HG03558 (cell line): Measurements from ENCODE around the gene CD79A.
A peak's percentile ranks its signal among the peaks of the same experiment; 100 is the strongest.

ENCODE experiments used
- ATAC-seq: cut with Tn5 transposase; IDR thresholded peaks from one replicate; pipeline ENCODE4 v1.9.1; 2021; ENCODE audit warnings: moderate number of reproducible peaks; ENCODE audit not compliant: unreplicated experiment; ENCODE audit errors: extremely low read depth

Gene CD79A

DNA sequence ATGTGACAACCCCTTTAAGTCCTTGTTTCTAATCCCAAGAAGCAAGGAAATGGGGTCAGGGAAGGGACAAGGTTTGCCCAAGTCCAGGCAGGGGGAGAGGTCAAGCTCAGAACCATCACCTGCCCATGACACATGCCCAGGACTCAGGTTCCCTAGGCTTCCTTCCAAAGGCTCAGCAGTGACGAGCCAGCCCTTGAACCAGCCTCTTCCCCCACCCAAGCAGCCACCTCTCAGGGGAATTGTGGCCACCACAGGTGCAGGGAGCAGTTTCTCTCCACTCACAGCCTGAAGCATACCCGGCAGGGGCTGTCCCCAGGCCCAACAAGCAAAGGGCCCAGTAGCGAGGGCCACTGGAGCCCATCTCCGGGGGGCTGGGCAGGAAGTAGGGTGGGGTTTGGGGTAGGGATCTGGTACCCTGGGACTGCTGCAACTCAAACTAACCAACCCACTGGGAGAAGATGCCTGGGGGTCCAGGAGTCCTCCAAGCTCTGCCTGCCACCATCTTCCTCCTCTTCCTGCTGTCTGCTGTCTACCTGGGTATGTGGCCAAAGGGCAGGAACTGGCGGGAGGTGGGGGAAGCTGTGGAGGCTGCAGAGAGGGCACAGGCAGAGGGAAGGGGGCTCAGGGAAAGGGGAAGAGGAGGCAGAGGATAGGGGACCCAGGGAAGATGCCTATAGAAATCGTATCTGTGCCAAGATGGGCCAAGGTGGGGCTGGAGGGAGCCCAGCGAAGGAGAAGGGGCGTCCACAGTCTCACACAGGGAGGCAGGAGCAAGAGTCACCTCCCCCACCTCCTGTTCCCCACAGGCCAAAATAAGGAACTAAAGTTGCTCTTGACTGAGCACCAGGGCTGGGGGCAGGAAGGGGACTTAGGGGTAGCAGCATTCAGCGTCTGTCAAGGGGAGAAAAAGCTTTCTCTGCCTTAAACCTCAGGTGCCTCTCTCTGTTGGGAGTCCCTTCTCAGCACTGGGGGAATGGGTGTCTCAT is at the start of gene CD79A:
CD79A (plus strand) TSS at position 433 of the 986 bp plus-strand sequence; CDS start at position 459, 26 bp downstream.
- ATAC-seq, result peak; percentile 59

GRCh38 chr19:41837981-41838708 is 38.9 kb upstream of the CD79A start:
- no peak for ATAC-seq

DNA sequence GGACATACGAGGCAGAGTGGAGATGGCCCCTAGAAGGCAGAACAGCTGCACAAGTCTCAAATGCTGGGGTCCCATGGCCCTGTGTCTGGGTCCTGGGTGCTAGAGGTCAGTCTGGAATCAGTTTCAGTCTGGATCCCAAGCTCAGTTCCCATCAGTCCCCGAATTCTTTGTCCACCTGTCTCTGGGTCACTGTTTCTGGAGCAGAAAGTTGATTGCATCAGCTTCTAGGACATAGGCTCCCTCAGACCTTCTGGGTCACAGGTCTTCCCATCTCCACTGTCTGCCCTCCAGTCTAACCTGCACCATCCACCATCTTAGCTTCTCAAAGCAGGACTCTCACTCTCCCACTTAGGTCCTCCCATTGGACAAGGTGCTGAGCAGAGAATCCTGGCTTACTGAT is 37.9 kb upstream of the CD79A start:
- ATAC-seq, result no peak

GRCh38 chr19:41843371-41843770 is 33.7 kb upstream of the CD79A start:
- no peak for ATAC-seq

- ATAC-seq, result no peak
Measured at GRCh38 chr19:41844601-41845000, 32.5 kb upstream of the CD79A start, which contains the start of gene LYPD4. LYPD4 (minus strand) TSS chr19:41844683; CDS start chr19:41839285, 5,398 bp downstream.

DNA sequence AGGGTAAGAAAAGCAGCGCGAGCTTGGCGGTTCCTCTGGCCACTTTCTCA is 32.3 kb upstream of the CD79A start, which contains the start of gene DMRTC2:
DMRTC2 (plus strand) TSS at position 42 of the 50 bp plus-strand sequence. CDS start 2,387 bp downstream, outside the sequence.
- no peak for ATAC-seq

- ATAC-seq, result no peak
Measured at GRCh38 chr19:41845051-41845590, 32.0 kb upstream of the CD79A start.

DNA sequence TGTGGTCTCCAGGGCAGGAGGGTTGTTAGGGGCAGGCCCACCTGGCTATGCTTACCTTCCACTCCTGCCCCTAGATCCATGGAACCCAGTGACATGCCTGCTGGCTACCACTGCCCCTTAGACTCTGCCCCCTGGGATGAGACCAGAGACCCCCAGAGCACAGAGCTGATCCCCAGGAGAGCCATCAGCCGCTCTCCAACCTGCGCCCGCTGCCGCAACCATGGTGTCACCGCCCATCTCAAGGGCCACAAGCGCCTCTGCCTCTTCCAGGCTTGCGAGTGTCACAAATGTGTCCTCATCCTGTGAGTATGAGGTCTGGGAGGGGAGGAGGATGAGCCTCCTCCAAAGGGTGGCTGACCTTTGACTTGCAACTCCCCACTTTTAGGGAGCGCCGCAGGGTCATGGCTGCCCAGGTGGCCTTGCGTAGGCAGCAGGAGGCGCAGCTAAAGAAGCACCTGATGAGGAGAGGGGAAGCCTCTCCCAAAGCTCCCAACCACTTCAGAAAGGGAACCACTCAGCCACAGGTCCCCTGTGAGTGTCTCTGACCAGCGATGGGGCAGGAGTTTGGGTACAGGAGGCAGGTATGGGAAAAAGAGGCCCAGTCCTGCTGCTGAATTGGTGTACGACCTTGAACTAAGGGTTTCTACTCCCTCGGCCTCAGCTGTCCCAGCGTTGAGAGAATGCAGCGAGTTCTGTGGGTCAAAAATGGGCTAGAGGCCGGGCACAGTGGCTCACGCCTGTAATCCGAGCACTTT is 29.6 kb upstream of the CD79A start:
- no peak for ATAC-seq

- no peak for ATAC-seq
Measured at GRCh38 chr19:41848666-41849065, 28.4 kb upstream of the CD79A start.

DNA sequence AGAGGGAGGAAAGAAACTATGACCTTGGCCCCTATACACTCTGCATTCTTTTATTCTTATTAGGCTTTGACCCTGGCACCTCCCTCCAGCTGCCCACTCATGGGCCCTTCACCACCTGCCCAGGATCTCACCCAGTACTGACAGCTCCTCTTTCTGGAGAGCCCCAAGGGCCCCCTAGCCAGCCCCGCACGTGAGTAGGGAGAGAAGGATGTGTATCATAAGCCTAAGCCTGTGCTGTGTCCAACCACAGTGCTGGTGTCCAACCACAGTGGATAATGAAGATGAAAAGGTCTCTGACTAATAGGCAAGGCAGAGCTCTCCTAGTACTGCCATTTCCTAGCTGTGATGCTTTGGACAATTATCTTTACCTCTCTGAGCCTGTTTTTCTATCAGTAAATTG is 28.0 kb upstream of the CD79A start:
- ATAC-seq, result no peak

DNA sequence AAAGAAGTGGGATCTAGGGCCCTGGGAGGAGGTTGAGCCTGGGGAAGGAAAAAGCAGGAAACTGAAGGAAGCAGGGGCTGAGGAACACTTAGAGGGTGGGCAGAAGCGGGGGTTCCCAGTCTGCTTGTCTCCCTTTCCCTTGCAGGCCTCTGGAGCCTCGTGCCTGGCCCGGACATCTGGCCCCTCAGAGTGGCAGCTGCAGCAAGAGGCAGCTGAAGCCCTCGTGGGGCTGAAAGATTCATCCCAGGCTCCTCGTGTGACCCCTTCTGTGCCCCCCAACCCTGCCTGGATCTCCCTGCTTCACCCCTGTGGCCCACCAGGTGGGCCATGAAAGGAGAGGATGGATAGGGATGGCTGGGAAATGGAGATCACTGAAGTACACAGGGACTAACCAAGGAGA is 26.7 kb upstream of the CD79A start:
- ATAC-seq, result no peak

DNA sequence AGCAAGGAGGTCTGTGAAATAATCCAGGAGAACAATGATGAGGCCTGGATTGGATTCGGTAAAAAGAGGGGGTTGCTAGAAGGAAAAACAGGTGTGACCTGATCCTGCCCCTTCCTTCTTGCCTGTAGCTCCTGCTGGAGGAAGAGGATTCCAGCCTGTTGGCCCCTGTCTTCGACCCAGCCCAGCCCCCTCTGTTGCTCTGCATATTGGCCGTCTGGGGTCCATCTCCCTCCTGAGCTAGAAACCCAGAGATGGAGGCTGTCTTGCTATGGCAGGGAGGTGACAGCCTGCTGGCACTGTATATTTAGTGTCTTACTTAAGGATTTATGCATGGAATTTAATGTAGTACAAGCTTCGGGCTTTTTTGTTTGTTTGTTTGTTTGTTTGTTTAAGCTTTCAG is 25.6 kb upstream of the CD79A start:
- ATAC-seq, result no peak

DNA sequence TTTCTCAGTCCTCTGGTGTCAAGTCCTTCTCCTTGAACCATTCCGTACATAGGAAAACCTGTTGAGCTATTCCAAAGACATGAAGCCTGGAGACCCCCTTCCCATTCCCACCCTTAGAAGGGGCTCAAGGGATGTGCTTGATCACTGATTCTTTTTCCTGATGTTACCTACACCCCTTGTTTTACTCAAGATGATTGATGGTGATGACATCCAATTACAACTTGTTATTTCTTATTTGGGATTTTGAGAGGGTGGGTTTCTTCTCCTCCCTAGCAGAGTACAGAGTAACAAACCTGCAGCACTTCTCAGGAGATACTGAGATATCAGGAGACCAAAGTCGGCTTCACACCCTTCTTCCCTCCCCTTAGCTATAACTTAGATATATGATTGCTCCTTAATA is 23.7 kb upstream of the CD79A start:
- no peak for ATAC-seq

DNA sequence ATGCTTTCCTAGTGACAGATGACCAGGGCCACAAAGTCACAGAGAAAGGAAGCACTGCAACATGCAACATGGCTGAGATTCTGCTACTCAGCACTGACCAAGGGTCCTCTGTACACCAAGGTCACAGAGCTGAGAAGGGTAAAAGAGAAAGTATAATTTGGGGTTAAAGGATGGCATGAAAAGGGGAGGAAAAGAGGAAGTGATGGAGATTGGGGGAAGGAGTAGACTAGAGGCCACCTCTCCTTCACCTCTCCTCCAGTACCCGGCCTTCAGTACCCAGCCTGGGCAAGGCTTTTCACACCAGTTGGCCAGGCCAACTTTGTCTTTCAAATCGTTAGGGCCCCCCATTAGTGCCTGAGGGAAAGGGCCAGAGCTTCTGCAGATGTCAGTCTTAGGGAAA is 23.3 kb upstream of the CD79A start:
- ATAC-seq, result no peak

GRCh38 chr19:41859213-41859617 is 17.9 kb upstream of the CD79A start:
- ATAC-seq, result no peak

- peak; percentile 54 for ATAC-seq
Measured at GRCh38 chr19:41859618-41860418, 17.3 kb upstream of the CD79A start, which contains the start of gene RPS19. RPS19 (plus strand) TSS chr19:41860255; CDS start chr19:41860775, 520 bp downstream.

DNA sequence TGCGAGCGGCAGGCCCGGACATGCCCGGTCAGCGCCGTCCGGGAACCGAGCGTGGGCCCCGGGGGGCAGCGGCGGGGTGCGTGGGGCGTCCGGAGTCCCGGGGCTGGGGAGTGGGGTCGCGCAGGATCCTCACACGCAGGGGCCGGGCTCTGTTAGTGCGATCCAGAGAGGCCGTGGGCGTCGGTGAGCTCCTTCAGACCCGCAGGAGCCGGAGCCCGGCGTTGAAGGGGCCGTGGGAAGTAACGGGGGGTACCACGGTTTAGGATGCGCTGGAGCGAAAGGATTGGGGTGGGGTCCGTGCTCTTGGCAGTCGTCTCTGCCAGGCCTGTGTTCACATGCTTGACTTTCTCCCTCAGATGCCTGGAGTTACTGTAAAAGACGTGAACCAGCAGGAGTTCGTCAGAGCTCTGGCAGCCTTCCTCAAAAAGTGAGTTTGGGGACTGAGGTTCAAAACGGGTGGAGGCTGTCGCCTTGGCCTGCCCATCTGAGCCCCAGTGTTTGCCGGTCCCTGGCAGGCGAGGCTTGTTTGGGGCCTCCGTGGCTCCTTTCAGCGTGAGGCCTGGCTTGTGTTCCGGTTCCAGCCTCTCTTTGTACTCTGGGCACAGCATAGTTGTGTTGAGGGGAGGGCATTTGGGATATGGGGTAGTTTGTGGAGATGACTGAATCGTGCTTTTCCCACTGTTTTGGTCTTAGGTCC is 16.5 kb upstream of the CD79A start:
- no peak for ATAC-seq

DNA sequence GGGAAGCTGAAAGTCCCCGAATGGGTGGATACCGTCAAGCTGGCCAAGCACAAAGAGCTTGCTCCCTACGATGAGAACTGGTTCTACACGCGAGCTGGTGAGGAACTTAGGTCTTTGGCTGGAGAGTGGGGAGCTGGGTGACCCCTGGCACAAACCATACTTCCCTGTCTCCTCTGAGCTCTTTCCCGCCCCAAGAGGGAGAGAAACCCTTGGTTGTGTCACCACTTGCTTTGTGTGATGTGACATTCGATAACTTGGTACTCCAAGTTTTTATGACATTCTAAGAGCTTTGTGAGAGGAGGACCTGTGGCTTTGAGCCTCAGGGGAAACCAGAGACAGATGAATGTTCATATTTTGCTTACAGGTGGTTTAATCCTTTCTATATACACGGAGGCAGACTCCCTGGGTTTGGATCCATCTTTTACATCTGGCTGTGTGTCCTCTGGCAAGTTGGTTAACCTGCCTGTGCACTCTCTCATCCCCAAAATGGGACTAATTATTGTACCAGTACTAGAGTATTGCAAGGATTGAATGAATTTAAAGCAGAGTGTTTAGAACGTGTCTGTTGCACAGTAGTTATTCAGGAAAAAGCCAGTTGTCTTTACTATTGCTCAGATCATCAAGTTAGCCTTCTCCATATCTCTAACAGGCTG is 15.8 kb upstream of the CD79A start:
- no peak for ATAC-seq

DNA sequence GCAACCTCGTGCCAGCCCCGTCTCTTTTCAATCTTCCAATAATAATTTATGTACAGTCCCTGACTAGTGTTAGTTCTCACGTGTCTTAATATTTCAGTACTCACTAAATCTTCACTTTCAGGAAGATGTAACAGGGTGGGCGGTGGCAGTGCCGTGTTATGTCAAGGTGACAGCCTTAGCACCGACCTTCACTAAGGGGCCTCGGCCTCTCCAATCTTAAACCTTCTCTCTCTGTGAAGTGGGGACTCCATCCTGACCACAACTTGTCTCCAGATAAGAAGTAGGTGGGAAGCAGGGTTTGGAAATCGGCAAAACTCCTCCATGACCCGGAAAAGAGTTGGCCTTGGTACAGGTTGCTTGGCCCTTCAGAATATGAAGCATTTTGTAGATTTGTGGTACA is 15.2 kb upstream of the CD79A start:
- ATAC-seq, result no peak
